H1 (cell line): ENCODE measurements around the gene MEF2D. TPM values are rescaled to one million over a fixed set of nuclear protein-coding genes. Genes with fewer than 3 reads are reported as not detected.

Experiments used
- CTCF ChIA-PET: fragments of 300-600 bp; sonication (Branson Sonifier 250); formaldehyde crosslinking; loops from one replicate; lab custom pipeline; 2021; ENCODE audit not compliant: partially characterized antibody; lab: Charles Lee
- POLR2A ChIA-PET: fragments of 300-600 bp; sonication (Branson Sonifier 250); formaldehyde crosslinking; loops from one replicate; lab custom pipeline; 2021; ENCODE audit warnings: inconsistent platforms; ENCODE audit not compliant: partially characterized antibody; lab: Charles Lee
- DNase-seq, 2 experiments: peaks; one replicate each; pipeline versions ENCODE4 v3.0.0 to v3.0.0-alpha.2; 2010 to 2022; ENCODE audit warnings: low spot score in 2 of 2, low read depth in 1 of 2, mixed read lengths in 1 of 2
- FAIRE-seq: peaks from 2 replicates; lab custom pipeline; 2011; peaks lifted over from hg19 to GRCh38; lab: Jason Lieb, UNC
- H2AFZ ChIP-seq: 2 replicates; pipeline ENCODE4 v1.8.1; 2012; ENCODE audit warnings: low read length, inconsistent platforms
- H2AK5ac ChIP-seq: 2 replicates; pipeline ENCODE4 v1.6.1; 2013; ENCODE audit warnings: low read depth, low read length
- H2BK120ac ChIP-seq: replicated peaks from 2 replicates; pipeline ENCODE3; 2013; ENCODE audit warnings: low read depth, low read length, inconsistent platforms
- H2BK12ac ChIP-seq: 2 replicates; pipeline ENCODE4 v1.6.1; 2013; ENCODE audit warnings: low read depth, low read length
- H2BK15ac ChIP-seq: 2 replicates; pipeline ENCODE4 v1.6.1; 2013; ENCODE audit warnings: low read length
- H2BK20ac ChIP-seq: 2 replicates; pipeline ENCODE4 v1.6.1; 2013; ENCODE audit warnings: low read length
- H2BK5ac ChIP-seq: 2 replicates; pipeline ENCODE4 v1.6.1; 2013; ENCODE audit warnings: low read depth, low read length
- H3K14ac ChIP-seq: 2 replicates; pipeline ENCODE4 v1.6.1; 2013; ENCODE audit warnings: inconsistent platforms; ENCODE audit not compliant: insufficient read length
- H3K18ac ChIP-seq: 2 replicates; pipeline ENCODE4 v1.6.1; 2013; ENCODE audit warnings: low read length; ENCODE audit errors: extremely low read depth
- H3K23ac ChIP-seq: 2 replicates; pipeline ENCODE4 v1.6.1; 2013; ENCODE audit warnings: inconsistent platforms; ENCODE audit not compliant: insufficient read length
- H3K23me2 ChIP-seq: 2 replicates; pipeline ENCODE4 v1.6.1; 2013; ENCODE audit warnings: low read depth, low read length
- H3K27ac ChIP-seq: 2 replicates; pipeline ENCODE4 v1.6.1; 2011; ENCODE audit warnings: low read depth, low read length, inconsistent platforms
- H3K27me3 ChIP-seq, 4 experiments: replicated peaks in 1 of 4; 1 replicate in 1 of 4; 2 replicates in 3 of 4; pipeline versions ENCODE4 v1.6.1 to v1.8.1; 2011 to 2013; ENCODE audit warnings: low read length in 3 of 4, mild to moderate bottlenecking in 3 of 4, inconsistent platforms in 2 of 4, mixed read lengths in 2 of 4, moderate library complexity in 1 of 4; ENCODE audit not compliant: control insufficient read depth in 3 of 4, insufficient read depth in 3 of 4; ENCODE audit errors: extremely low read depth in 1 of 4
- H3K36me3 ChIP-seq, 4 experiments: 2 replicates each; pipeline versions ENCODE4 v1.6.1 to v1.8.1; 2011 to 2013; ENCODE audit warnings: mild to moderate bottlenecking in 4 of 4, low read length in 3 of 4, moderate library complexity in 2 of 4, control low read depth in 1 of 4, inconsistent platforms in 1 of 4; ENCODE audit not compliant: insufficient read depth in 4 of 4, control insufficient read depth in 2 of 4
- H3K4ac ChIP-seq: replicated peaks from 2 replicates; pipeline ENCODE3; 2013; ENCODE audit warnings: low read length, low read depth, mixed read lengths, inconsistent platforms; ENCODE audit not compliant: insufficient read length
- H3K4me1 ChIP-seq, 4 experiments: replicated peaks in 1 of 4; 1 replicate in 1 of 4; 2 replicates in 3 of 4; pipeline versions ENCODE4 v1.6.1 to v1.8.1; 2011 to 2013; ENCODE audit warnings: low read length in 3 of 4, inconsistent platforms in 2 of 4, mixed read lengths in 1 of 4; ENCODE audit not compliant: insufficient read depth in 4 of 4, control insufficient read depth in 3 of 4
- H3K4me2 ChIP-seq, 2 experiments: 2 replicates each; pipeline versions ENCODE4 v1.6.1 to v1.8.1; 2011 to 2013; ENCODE audit warnings: low read depth in 2 of 2, low read length in 2 of 2, control low read depth in 1 of 2, inconsistent platforms in 1 of 2, mild to moderate bottlenecking in 1 of 2; ENCODE audit not compliant: insufficient read depth in 1 of 2
- H3K4me3 ChIP-seq, 4 experiments: fragments of 200-600, 300-600 bp in 1 of 4; sonication (generic), shearing (Covaris generic), sonication (Bioruptor Twin) in 1 of 4; 2 replicates each; pipeline versions ENCODE4 v1.5.1 to v1.8.1; 2011 to 2016; ENCODE audit warnings: low read length in 4 of 4, low read depth in 3 of 4, control low read depth in 2 of 4, inconsistent platforms in 2 of 4, mild to moderate bottlenecking in 2 of 4, mixed read lengths in 1 of 4, moderate library complexity in 1 of 4; ENCODE audit not compliant: insufficient read depth in 2 of 4; ENCODE audit errors: extremely low read depth in 1 of 4
- H3K56ac ChIP-seq: replicated peaks from 2 replicates; pipeline ENCODE3; 2013; ENCODE audit warnings: low read depth, mild to moderate bottlenecking, mixed read lengths, low read length, inconsistent platforms; ENCODE audit not compliant: insufficient read length
- H3K79me1 ChIP-seq: 2 replicates; pipeline ENCODE4 v1.6.1; 2013; ENCODE audit warnings: low read depth, low read length, control low read depth
- H3K79me2 ChIP-seq, 2 experiments: 2 replicates each; pipeline versions ENCODE4 v1.6.1 to v1.8.1; 2012 to 2013; ENCODE audit warnings: low read length in 2 of 2, mild to moderate bottlenecking in 2 of 2, inconsistent platforms in 1 of 2; ENCODE audit not compliant: insufficient read depth in 2 of 2, control insufficient read depth in 1 of 2
- H3K9ac ChIP-seq, 4 experiments: replicated peaks in 1 of 4; 1 replicate in 1 of 4; 2 replicates in 3 of 4; pipeline versions ENCODE4 v1.6.1 to v1.8.1; 2011 to 2013; ENCODE audit warnings: low read depth in 3 of 4, low read length in 3 of 4, control low read depth in 2 of 4, mild to moderate bottlenecking in 2 of 4, moderate library complexity in 2 of 4, inconsistent platforms in 1 of 4; ENCODE audit errors: extremely low read depth in 1 of 4
- H3K9me3 ChIP-seq, 2 experiments: 2 replicates each; pipeline versions ENCODE4 v1.6.1 to v1.8.1; 2012 to 2013; ENCODE audit warnings: mild to moderate bottlenecking in 2 of 2, moderate library complexity in 2 of 2, control low read depth in 1 of 2, inconsistent platforms in 1 of 2, low read depth in 1 of 2, low read length in 1 of 2, mixed read lengths in 1 of 2; ENCODE audit not compliant: insufficient read depth in 2 of 2
- H4K20me1 ChIP-seq, 2 experiments: replicated peaks in 1 of 2; 2 replicates each; pipeline versions ENCODE3 to v1.8.1; 2011 to 2013; ENCODE audit warnings: inconsistent platforms in 2 of 2, low read length in 2 of 2, mild to moderate bottlenecking in 1 of 2; ENCODE audit not compliant: insufficient read depth in 2 of 2, control insufficient read depth in 1 of 2
- H4K5ac ChIP-seq: 2 replicates; pipeline ENCODE4 v1.6.1; 2013; ENCODE audit warnings: low read length, low read depth, mixed read lengths, inconsistent platforms; ENCODE audit not compliant: insufficient read length
- H4K8ac ChIP-seq: 2 replicates; pipeline ENCODE4 v1.8.0; 2013; ENCODE audit warnings: mild to moderate bottlenecking, moderate library complexity, low read length, inconsistent platforms; ENCODE audit not compliant: insufficient read depth; ENCODE audit errors: extremely low read depth
- H4K91ac ChIP-seq: replicated peaks from 2 replicates; pipeline ENCODE3; 2013; ENCODE audit warnings: low read length, mixed read lengths, inconsistent platforms; ENCODE audit not compliant: insufficient read length
- ASH2L ChIP-seq: fragments of 200-600, 300-600 bp; sonication (generic); IDR thresholded peaks from one replicate; pipeline ENCODE4 v1.7.1; 2017; ENCODE audit warnings: low read length
- GABPA ChIP-seq: IDR thresholded peaks from 2 replicates; pipeline ENCODE4 v1.6.1; 2011; ENCODE audit warnings: mild to moderate bottlenecking, low read length, moderate library complexity, borderline replicate concordance; ENCODE audit not compliant: insufficient read depth
- GTF2F1 ChIP-seq: IDR thresholded peaks from 2 replicates; pipeline ENCODE4 v1.6.1; 2012; ENCODE audit warnings: low read depth, low read length, improper control_type of control experiment, borderline replicate concordance
- HDAC6 ChIP-seq: IDR thresholded peaks from one replicate; pipeline ENCODE4 v1.7.1; 2012; ENCODE audit warnings: low read depth, mild to moderate bottlenecking, inconsistent platforms, low read length, moderate library complexity
- POU5F1 ChIP-seq: IDR thresholded peaks from 2 replicates; pipeline ENCODE4 v1.6.1; 2011; ENCODE audit warnings: low read depth, mild to moderate bottlenecking, low read length, moderate library complexity
- SP2 ChIP-seq: IDR thresholded peaks from 2 replicates; pipeline ENCODE4 v1.6.1; 2012; ENCODE audit warnings: mild to moderate bottlenecking, low read length, inconsistent platforms
- WGBS, 2 experiments: shearing (Covaris generic) in 1 of 2; methylation state at CpG; one replicate each; pipeline versions ENCODE4 v1.1.6 to v1.1.7; 2013 to 2015; ENCODE audit warnings: low lambda C conversion rate in 2 of 2, mixed read lengths in 2 of 2, inconsistent platforms in 1 of 2, low coverage in 1 of 2, missing lambda C conversion rate in 1 of 2; ENCODE audit not compliant: insufficient replicate concordance in 2 of 2, insufficient coverage in 1 of 2, insufficient read length in 1 of 2; ENCODE audit errors: extremely low coverage in 1 of 2, missing lambda C conversion rate in 1 of 2; 5-methylcytosine and 5-hydroxymethylcytosine counted together
- polyA plus RNA-seq, 7 experiments: library from polyadenylated mRNA; depleted of rRNA in 3 of 7; stranded (reverse) in 5 of 7; unstranded in 2 of 7; fragments of >200 nt in 5 of 7; fragments of 200-250 nt in 2 of 7; gene quantifications; 1 replicate in 5 of 7; 2 replicates in 1 of 7; 4 replicates in 1 of 7; pipeline versions ENCODE4 v1.2.1 to v1.2.3, GENCODE V29; 2011 to 2013; ENCODE audit warnings: missing spikeins in 2 of 7, mixed read lengths in 2 of 7
- total RNA-seq: library from RNA; stranded (reverse); fragmentation: NEBNext Ultra II Directional; extraction: Animal tissue kit (Norgen Biotek cat#: 25700); gene quantifications from 2 replicates; pipeline ENCODE4 v1.2.1, GENCODE V29; 2021
- TF ChIP-seq, protein P1 (sequence below): IDR thresholded peaks from 2 replicates; pipeline ENCODE4 v1.6.1; 2011; ENCODE audit warnings: low read depth, mild to moderate bottlenecking, low read length; ENCODE audit not compliant: insufficient read depth
- TF ChIP-seq, protein P2 (sequence below): IDR thresholded peaks from 2 replicates; pipeline ENCODE4 v1.6.1; 2011; ENCODE audit warnings: low read length, improper control_type of control experiment

The MEF2D gene
- total and polyA plus RNA-seq, 2 of the 8 experiments (the other 6 are each of a cell fraction or from before 2014, with no cell fraction given) = 17.3 to 20.3 TPM

DNA sequence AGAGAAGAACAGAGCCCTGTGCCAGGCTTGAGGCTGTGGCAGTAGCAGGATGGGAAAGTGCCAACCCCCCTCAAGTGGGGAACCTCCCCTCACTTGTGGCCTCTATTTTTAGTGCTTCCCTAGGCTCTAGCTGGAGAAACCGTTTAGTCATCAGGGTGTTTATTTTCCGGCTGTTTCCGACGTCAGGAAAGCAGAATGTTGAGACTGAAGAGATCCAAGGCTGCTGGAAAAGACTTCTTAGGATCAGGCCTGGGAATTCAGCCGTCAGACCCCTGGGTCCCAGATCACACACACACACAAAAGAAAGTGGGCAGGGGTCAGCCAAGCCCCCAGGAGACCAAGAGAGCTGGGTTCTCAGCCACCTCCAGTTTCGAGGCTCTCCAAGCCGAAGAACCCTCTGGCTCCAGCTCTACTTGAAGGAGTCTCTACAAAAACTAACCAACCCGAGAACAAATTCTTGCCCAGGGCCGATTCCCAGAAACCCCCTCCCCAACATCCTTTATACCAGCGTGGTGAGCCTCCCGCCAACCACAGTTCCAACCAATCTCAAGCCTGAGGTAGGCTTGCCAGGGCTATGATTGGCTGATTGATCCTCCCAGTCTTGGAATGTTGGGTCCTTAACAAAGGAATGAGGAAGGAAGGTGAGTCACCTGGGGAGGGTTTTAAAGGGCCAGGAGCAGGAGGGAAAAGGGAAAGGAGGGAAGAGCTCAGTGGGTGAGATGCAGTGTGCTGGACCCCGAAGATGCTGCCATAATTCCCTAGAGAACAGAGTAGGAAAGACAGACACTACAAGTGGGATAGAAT is 2.5 kb upstream of the MEF2D start:
- Histone ChIP-seq H3K23me2 (peaks cover 23% of the 10 kb centered on the region), H3K79me2 (peaks cover 3 to 16% of the 10 kb centered on the region in 2 experiments; a peak in 3 of 4 replicates), H2AFZ (no peak overlapping the region), H3K27me3 (no peaks in the 10 kb centered on the region; a peak in 1 of 7 replicates), H3K9ac (peak overlapping the region in 2 of 4 experiments; percentile 28 to 50; a peak in 3 of 7 replicates), H2BK12ac (peak overlapping the region; percentile 98), H3K23ac (no peak overlapping the region), H2BK15ac (no peak overlapping the region; the same call in 1 of the 2 replicates), H2BK120ac (peak overlapping the region; percentile 47), H4K8ac (no peak overlapping the region), H2BK20ac (0 out of 2 replicates have a peak overlapping the region, but pooled peaks have one; percentile 51), H3K27ac (peak overlapping the region; percentile 23; the same call in 1 of the 2 replicates), H3K79me1 (peaks cover 10% of the 10 kb centered on the region; the same call in 1 of the 2 replicates), H3K36me3 (no peaks in the 10 kb centered on the region), H3K4me1 (peaks cover 24 to 41% (median 30%) of the 10 kb centered on the region in 4 experiments), H2AK5ac (peak overlapping the region; percentile 56; the same call in 1 of the 2 replicates), H3K56ac (no peak overlapping the region), H4K5ac (peak overlapping the region; percentile 7), H2BK5ac (peak overlapping the region; percentile 83; the same call in 1 of the 2 replicates), H4K91ac (peak overlapping the region; percentile 86), H3K4me3 (peak overlapping the region in 1 of 4 experiments; percentile 25; a peak in 1 of 8 replicates), H3K4ac (peak overlapping the region; percentile 28), H4K20me1 (peaks cover 0 to under 1% of the 10 kb centered on the region in 2 experiments), H3K4me2 (peak overlapping the region; percentile 26 to 90; a peak in 3 of 4 replicates), H3K9me3 (no peaks in the 10 kb centered on the region; a peak in 1 of 4 replicates), H3K18ac (peak overlapping the region; percentile 63), H3K14ac (no peak overlapping the region)
- CTCF ChIA-PET = interaction anchor here (0.6 to 17.4 kb wide), 12 partner anchors 8 to 157 kb away, joined by 3 to 236 read pairs (median 5); no protein-coding TSS in a partner anchor
- 54% methylated on average over 12 of the region's 12 CpGs; no CpG with 5 or more reads in 1 of the 2 experiments for WGBS, 2 experiments
- peak; percentile 75 to 83 for DNase-seq
- FAIRE-seq = peak; percentile 79
- POLR2A ChIA-PET = interaction anchor here (0.6 to 9.6 kb wide), 10 partner anchors 13 to 121 kb away, joined by 3 to 166 read pairs (median 4); partner anchors contain the start of genes GPATCH4 and NAXE
- TF ChIP-seq, protein P1, sequence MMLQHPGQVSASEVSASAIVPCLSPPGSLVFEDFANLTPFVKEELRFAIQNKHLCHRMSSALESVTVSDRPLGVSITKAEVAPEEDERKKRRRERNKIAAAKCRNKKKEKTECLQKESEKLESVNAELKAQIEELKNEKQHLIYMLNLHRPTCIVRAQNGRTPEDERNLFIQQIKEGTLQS = no peak
- TF ChIP-seq HDAC6 (no peak), ASH2L (no peak), POU5F1 (no peak), GABPA (no peak), GTF2F1 (peak; percentile 58; the same call in 1 of the 2 replicates), SP2 (no peak)
- TF ChIP-seq, protein P2, sequence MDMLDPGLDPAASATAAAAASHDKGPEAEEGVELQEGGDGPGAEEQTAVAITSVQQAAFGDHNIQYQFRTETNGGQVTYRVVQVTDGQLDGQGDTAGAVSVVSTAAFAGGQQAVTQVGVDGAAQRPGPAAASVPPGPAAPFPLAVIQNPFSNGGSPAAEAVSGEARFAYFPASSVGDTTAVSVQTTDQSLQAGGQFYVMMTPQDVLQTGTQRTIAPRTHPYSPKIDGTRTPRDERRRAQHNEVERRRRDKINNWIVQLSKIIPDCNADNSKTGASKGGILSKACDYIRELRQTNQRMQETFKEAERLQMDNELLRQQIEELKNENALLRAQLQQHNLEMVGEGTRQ = 0 out of 2 replicates have a peak, but pooled peaks have one; percentile 7
